Endothelial cell of umbilical vein (primary cell): ENCODE measurements around the gene MYH14. TPM values are rescaled to one million over a fixed set of nuclear protein-coding genes. Genes with fewer than 3 reads are reported as not detected.

Experiments
- BruUV-seq: library from RNA; stranded (reverse); fragments of 400-500 nt; replicated peaks from 2 replicates; lab custom pipeline; 2021; lab: Mats Ljungman, UMichigan
- CTCF ChIA-PET: fragments of 300-600, 350-600 bp; sonication (Branson Sonifier 250); formaldehyde crosslinking; loops from one replicate; lab custom pipeline; 2021; ENCODE audit warnings: antibody characterized with exemption, inconsistent platforms; lab: Charles Lee
- POLR2A ChIA-PET: fragments of 300-600, 350-600 bp; sonication (Branson Sonifier 250); formaldehyde crosslinking; loops from one replicate; lab custom pipeline; 2021; ENCODE audit warnings: antibody characterized with exemption, inconsistent platforms; lab: Charles Lee
- DNase-seq: peaks from one replicate; pipeline ENCODE4 v3.0.0-alpha.2; 2011; ENCODE audit warnings: low read depth, low spot score
- FAIRE-seq: peaks from 2 replicates; lab custom pipeline; 2011; peaks lifted over from hg19 to GRCh38; lab: Jason Lieb, UNC
- H2AFZ ChIP-seq: 2 replicates; pipeline ENCODE4 v1.6.0; 2012; ENCODE audit warnings: low read depth, low read length, control low read depth, inconsistent platforms
- H3K27ac ChIP-seq: 2 replicates; pipeline ENCODE4 v1.5.1; 2011; ENCODE audit warnings: low read depth, mild to moderate bottlenecking, control low read depth, low read length, moderate library complexity; ENCODE audit not compliant: insufficient read depth
- H3K27me3 ChIP-seq, 2 experiments: 2 replicates each; pipeline versions ENCODE4 v1.6.0 to v1.6.1; 2011; ENCODE audit warnings: low read length in 2 of 2, mixed read lengths in 1 of 2; ENCODE audit not compliant: control insufficient read depth in 2 of 2, insufficient read depth in 2 of 2
- H3K36me3 ChIP-seq, 2 experiments: 2 replicates in 1 of 2; 3 replicates in 1 of 2; pipeline ENCODE4 v1.5.1; 2011; ENCODE audit warnings: low read length in 2 of 2, mild to moderate bottlenecking in 1 of 2, moderate library complexity in 1 of 2; ENCODE audit not compliant: control insufficient read depth in 2 of 2, insufficient read depth in 2 of 2; ENCODE audit errors: extremely low read depth in 1 of 2
- H3K4me1 ChIP-seq: 3 replicates; pipeline ENCODE4 v1.5.1; 2011; ENCODE audit warnings: mild to moderate bottlenecking, low read length; ENCODE audit not compliant: control insufficient read depth, insufficient read depth; ENCODE audit errors: extremely low read depth
- H3K4me2 ChIP-seq: 2 replicates; pipeline ENCODE4 v1.6.1; 2011; ENCODE audit warnings: low read length, control low read depth, mixed read lengths; ENCODE audit not compliant: insufficient read depth
- H3K4me3 ChIP-seq, 3 experiments: fragments of 200-600 bp in 1 of 3; sonication (generic), shearing (Covaris generic) in 1 of 3; replicated peaks in 1 of 3; 2 replicates each; pipeline ENCODE4 v1.5.1; 2011 to 2016; ENCODE audit warnings: control low read depth in 3 of 3, low read length in 3 of 3, mild to moderate bottlenecking in 2 of 3, inconsistent platforms in 1 of 3, low read depth in 1 of 3, moderate library complexity in 1 of 3; ENCODE audit not compliant: insufficient read depth in 1 of 3
- H3K79me2 ChIP-seq: 2 replicates; pipeline ENCODE4 v1.6.0; 2012; ENCODE audit warnings: low read length, inconsistent platforms; ENCODE audit not compliant: control insufficient read depth, insufficient read depth
- H3K9ac ChIP-seq: replicated peaks from 2 replicates; pipeline ENCODE3; 2011; ENCODE audit warnings: low read length, control low read depth; ENCODE audit not compliant: insufficient read depth; ENCODE audit errors: extremely low read depth
- H3K9me1 ChIP-seq: replicated peaks from 3 replicates; pipeline ENCODE4 v1.6.0; 2011; ENCODE audit warnings: mild to moderate bottlenecking, low read length; ENCODE audit not compliant: control insufficient read depth, insufficient read depth; ENCODE audit errors: extremely low read depth
- H3K9me3 ChIP-seq: replicated peaks from 2 replicates; pipeline ENCODE4 v1.5.1; 2012; ENCODE audit warnings: low read length, inconsistent platforms; ENCODE audit not compliant: control insufficient read depth, insufficient read depth
- H4K20me1 ChIP-seq: replicated peaks from 2 replicates; pipeline ENCODE3; 2011; ENCODE audit warnings: mild to moderate bottlenecking, low read length; ENCODE audit not compliant: control insufficient read depth, insufficient read depth; ENCODE audit errors: extremely low read depth
- CTCF ChIP-seq, 2 donors: IDR thresholded peaks; 1 replicate in 1 of 2; 2 replicates in 1 of 2; pipeline ENCODE4 v1.5.1; 2011; ENCODE audit warnings: low read length in 2 of 2, mild to moderate bottlenecking in 2 of 2, moderate library complexity in 2 of 2, control low read depth in 1 of 2, inconsistent platforms in 1 of 2, low read depth in 1 of 2; ENCODE audit not compliant: insufficient read depth in 1 of 2; ENCODE audit errors: extremely low read depth in 1 of 2
- EZH2 ChIP-seq: IDR thresholded peaks from 2 replicates; pipeline ENCODE4 v1.6.1; 2012; ENCODE audit warnings: borderline replicate concordance, low read depth, mild to moderate bottlenecking, moderate library complexity, low read length, inconsistent platforms; ENCODE audit not compliant: severe bottlenecking
- FOS ChIP-seq: IDR thresholded peaks from 2 replicates; pipeline ENCODE4 v1.6.1; 2011; ENCODE audit warnings: mild to moderate bottlenecking, low read length, moderate library complexity, borderline replicate concordance; ENCODE audit not compliant: insufficient read depth
- GATA2 ChIP-seq: IDR thresholded peaks from 2 replicates; pipeline ENCODE4 v1.7.0; 2011; ENCODE audit warnings: low read depth, mild to moderate bottlenecking, moderate library complexity, mixed read lengths, low read length; ENCODE audit not compliant: insufficient read length, insufficient read depth
- JUN ChIP-seq: IDR thresholded peaks from 2 replicates; pipeline ENCODE4 v1.6.1; 2011; ENCODE audit warnings: borderline replicate concordance, low read depth; ENCODE audit not compliant: insufficient read length, insufficient read depth
- MYC ChIP-seq: IDR thresholded peaks from one replicate; pipeline ENCODE4 v1.6.1; 2011; ENCODE audit warnings: mild to moderate bottlenecking, low read depth, low read length
- POLR2A ChIP-seq: IDR thresholded peaks from 2 replicates; pipeline ENCODE4 v1.6.1; 2012; ENCODE audit warnings: low read depth, mild to moderate bottlenecking, control low read depth, low read length
- POLR2AphosphoS5 ChIP-seq: IDR thresholded peaks from 2 replicates; pipeline ENCODE4 v1.6.1; 2012; ENCODE audit warnings: low read depth, mild to moderate bottlenecking, control low read depth, low read length, moderate library complexity; ENCODE audit not compliant: insufficient read depth
- dilution Hi-C: fragments of 300-500 bp; cut with MboI; formaldehyde crosslinking; loops from one replicate; pipeline ENCODE4 v1.15.0; 2019; ENCODE audit warnings: low sequenced_read_pairs; ENCODE audit not compliant: extremely low pct_ligation_motif_present
- intact Hi-C: fragments of 100-400 bp; cut with micrococcal nuclease; formaldehyde crosslinking; loops from one replicate; pipeline ENCODE4 v1.10.0; 2022
- polyA plus RNA-seq, 4 experiments: library from polyadenylated mRNA; depleted of rRNA in 3 of 4; stranded (reverse) in 3 of 4; unstranded in 1 of 4; fragments of >200 nt; gene quantifications; 2 replicates each; pipeline versions ENCODE4 v1.2.1 to v1.2.3, GENCODE V29; 2011 to 2012; ENCODE audit warnings: missing spikeins in 1 of 4
- total RNA-seq: library from RNA; stranded (reverse); gene quantifications from 2 replicates; pipeline ENCODE4 v1.2.3, GENCODE V29; 2021
- TF ChIP-seq, protein P1 (sequence below): IDR thresholded peaks from 2 replicates; pipeline ENCODE4 v1.6.1; 2011; ENCODE audit not compliant: insufficient read depth, insufficient read length

The MYH14 gene
- total and polyA plus RNA-seq, 2 donors (not counting 3 experiments of a cell fraction or from before 2014, with no cell fraction given): 0.13 TPM; not detected in 1

- no peaks in the 10 kb centered on the region for H3K36me3 ChIP-seq
- no peak overlapping the region for H2AFZ ChIP-seq
- TF ChIP-seq CTCF (IDR thresholded peaks at IDR 0.05; ENCODE audit: extremely low read depth in 1 of 2, insufficient read depth in 1 of 2, low read depth in 1 of 2, low read length in 2 of 2): no peak
- no peak for TF ChIP-seq JUN
- no peak for TF ChIP-seq FOS
- TF ChIP-seq GATA2: no peak
- no peak for TF ChIP-seq EZH2
- TF ChIP-seq POLR2A: no peak
- TF ChIP-seq, protein P1, sequence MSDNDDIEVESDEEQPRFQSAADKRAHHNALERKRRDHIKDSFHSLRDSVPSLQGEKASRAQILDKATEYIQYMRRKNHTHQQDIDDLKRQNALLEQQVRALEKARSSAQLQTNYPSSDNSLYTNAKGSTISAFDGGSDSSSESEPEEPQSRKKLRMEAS: no peak
- no peak for TF ChIP-seq POLR2AphosphoS5
- TF ChIP-seq MYC: no peak
- H3K27me3 ChIP-seq: no peaks in the 10 kb centered on the region
- H3K9me3 ChIP-seq: no peaks in the 10 kb centered on the region
- dilution Hi-C loops: no loop called here
- no TSS peak for BruUV-seq
- no peaks in the 10 kb centered on the region for H3K79me2 ChIP-seq
- no peaks in the 10 kb centered on the region for H4K20me1 ChIP-seq
- intact Hi-C loops: no loop called here
- H3K4me2 ChIP-seq: no peak overlapping the region
- ChIA-PET CTCF (no interaction called here), POLR2A (no interaction called here)
- no peak overlapping the region for H3K27ac ChIP-seq
- H3K4me3 ChIP-seq: no peak overlapping the region
- H3K9me1 ChIP-seq: no peaks in the 10 kb centered on the region
- FAIRE-seq (no peak), DNase-seq (no peak)
- H3K9ac ChIP-seq: no peak overlapping the region
- no peaks in the 10 kb centered on the region for H3K4me1 ChIP-seq
These were observed 70.4 kb downstream of the MYH14 start for GRCh38 chr19:50273821-50274220.
